ENCODE results near the gene KCNK10. TPM values are rescaled to one million over a fixed set of nuclear protein-coding genes. Genes with fewer than 3 reads are reported as not detected.
A peak's percentile ranks its signal among the peaks of the same experiment; 100 is the strongest.

The KCNK10 gene
- polyA plus RNA-seq (2012; rRNA removed): not detected in 2 replicates
- polyA plus RNA-seq (2012; cell fraction: cytosol; rRNA removed): not detected in 2 replicates
- not detected in 2 replicates for polyA plus RNA-seq (2012; cell fraction: nucleus; rRNA removed)

GRCh38 chr14:88323086-88323522 lies at the start of gene KCNK10:
KCNK10 (minus strand) TSS chr14:88323269; CDS start chr14:88322798, 471 bp downstream.
- Histone ChIP-seq H3K4me2 (peak within 1 kb of the TSS; percentile 47; the same call in 1 of the 2 replicates), H2AFZ (ENCODE audit: low read depth) (peak within 1 kb of the TSS; percentile 29; the same call in 1 of the 2 replicates), H3K36me3 (replicated peaks in 1 of 2; ENCODE audit: control insufficient read depth in 1 of 2, insufficient read depth in 2 of 2, low read length in 1 of 2) (no peaks in the 10 kb centered on the region), H3K27me3 (ENCODE audit: insufficient read depth) (peaks cover 32% of the 10 kb centered on the region), H4K20me1 (ENCODE audit: insufficient read depth) (no peaks in the 10 kb centered on the region), H3F3A (replicated peaks; ENCODE audit: insufficient read depth) (no peaks in the 10 kb centered on the region), H3K4me3 (ENCODE audit: low read depth in 2 of 2, low read length in 1 of 2) (peak within 1 kb of the TSS; percentile 35 to 40), H3K4me1 (ENCODE audit: control insufficient read depth in 1 of 2, insufficient read depth in 2 of 2, low read depth in 1 of 2, low read length in 1 of 2) (no peaks in the 10 kb centered on the region; a peak in 1 of 4 replicates), H3K9ac (no peak within 1 kb of the TSS), H3K79me2 (ENCODE audit: insufficient read depth) (no peaks in the 10 kb centered on the region), H3K27ac (ENCODE audit: low read depth in 2 of 2, low read length in 1 of 2) (no peak within 1 kb of the TSS), H3K9me2 (no peaks in the 10 kb centered on the region), H3K9me3 (no peaks in the 10 kb centered on the region)
- DNase-seq: no peak
- CTCF ChIA-PET: interaction anchor here (0.6 to 3.1 kb wide), 2 partner anchors 17 to 134 kb away, joined by 3 to 12 read pairs; no protein-coding TSS in a partner anchor
- TF ChIP-seq RXRA (IDR thresholded peaks at IDR 0.05; ENCODE audit: borderline replicate concordance, low read depth): no peak
- no peak for TF ChIP-seq POLR2AphosphoS5 (IDR thresholded peaks at IDR 0.05; ENCODE audit: low read depth, low read length)
- no peak for TF ChIP-seq FOSL2 (IDR thresholded peaks at IDR 0.05; ENCODE audit: borderline replicate concordance, low read depth)
- TF ChIP-seq, protein P1, sequence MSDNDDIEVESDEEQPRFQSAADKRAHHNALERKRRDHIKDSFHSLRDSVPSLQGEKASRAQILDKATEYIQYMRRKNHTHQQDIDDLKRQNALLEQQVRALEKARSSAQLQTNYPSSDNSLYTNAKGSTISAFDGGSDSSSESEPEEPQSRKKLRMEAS (IDR thresholded peaks at IDR 0.05; ENCODE audit: low read depth): no peak
- TF ChIP-seq, protein P2, sequence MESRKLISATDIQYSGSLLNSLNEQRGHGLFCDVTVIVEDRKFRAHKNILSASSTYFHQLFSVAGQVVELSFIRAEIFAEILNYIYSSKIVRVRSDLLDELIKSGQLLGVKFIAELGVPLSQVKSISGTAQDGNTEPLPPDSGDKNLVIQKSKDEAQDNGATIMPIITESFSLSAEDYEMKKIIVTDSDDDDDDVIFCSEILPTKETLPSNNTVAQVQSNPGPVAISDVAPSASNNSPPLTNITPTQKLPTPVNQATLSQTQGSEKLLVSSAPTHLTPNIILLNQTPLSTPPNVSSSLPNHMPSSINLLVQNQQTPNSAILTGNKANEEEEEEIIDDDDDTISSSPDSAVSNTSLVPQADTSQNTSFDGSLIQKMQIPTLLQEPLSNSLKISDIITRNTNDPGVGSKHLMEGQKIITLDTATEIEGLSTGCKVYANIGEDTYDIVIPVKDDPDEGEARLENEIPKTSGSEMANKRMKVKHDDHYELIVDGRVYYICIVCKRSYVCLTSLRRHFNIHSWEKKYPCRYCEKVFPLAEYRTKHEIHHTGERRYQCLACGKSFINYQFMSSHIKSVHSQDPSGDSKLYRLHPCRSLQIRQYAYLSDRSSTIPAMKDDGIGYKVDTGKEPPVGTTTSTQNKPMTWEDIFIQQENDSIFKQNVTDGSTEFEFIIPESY (IDR thresholded peaks at IDR 0.05; ENCODE audit: borderline replicate concordance, low read depth): no peak
- no peak for TF ChIP-seq RCOR1 (IDR thresholded peaks at IDR 0.05; ENCODE audit: low read length)
- TF ChIP-seq USF1 (IDR thresholded peaks at IDR 0.05; ENCODE audit: borderline replicate concordance, low read depth): no peak
- TF ChIP-seq SIN3A (IDR thresholded peaks at IDR 0.05; ENCODE audit: borderline replicate concordance, low read depth, low read length): no peak
- no peak for TF ChIP-seq SMC3 (IDR thresholded peaks at IDR 0.05; ENCODE audit: low read depth, low read length)
- 8% methylated on average over 17 of the region's 52 CpGs for WGBS (ENCODE audit: low lambda C conversion rate)
- POLR2A ChIA-PET: no interaction called here

DNA sequence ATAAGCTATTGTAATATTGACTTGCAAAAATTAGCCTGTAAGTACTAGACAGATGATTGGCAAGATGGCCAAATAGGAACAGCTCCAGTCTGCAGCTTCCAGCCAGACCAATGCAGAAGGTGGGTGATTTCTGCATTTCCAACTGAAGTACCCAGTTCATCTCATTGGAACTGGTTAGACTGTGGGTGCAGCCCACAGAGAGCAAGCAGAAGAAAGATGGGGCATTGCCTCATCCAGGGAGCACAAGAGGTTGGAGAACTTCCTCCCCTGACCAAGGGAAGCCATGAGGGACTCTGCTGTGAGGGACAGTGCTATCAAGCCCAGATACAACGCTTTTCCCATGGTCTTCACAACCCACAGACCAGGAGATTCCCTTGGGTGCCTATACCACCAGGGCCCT lies 46.4 kb upstream of the KCNK10 start:
- no peak overlapping the region for H3K27ac ChIP-seq (ENCODE audit: low read depth in 2 of 2, low read length in 1 of 2)
- no peak overlapping the region for H3K4me2 ChIP-seq
- no peaks in the 10 kb centered on the region for H3K27me3 ChIP-seq (ENCODE audit: insufficient read depth)
- no peaks in the 10 kb centered on the region for H4K20me1 ChIP-seq (ENCODE audit: insufficient read depth)
- no peak overlapping the region for H2AFZ ChIP-seq (ENCODE audit: low read depth)
- no peak overlapping the region for H3K4me3 ChIP-seq (ENCODE audit: low read depth in 2 of 2, low read length in 1 of 2)
- H3K9ac ChIP-seq: no peak overlapping the region
- H3F3A ChIP-seq (replicated peaks; ENCODE audit: insufficient read depth): no peaks in the 10 kb centered on the region
- no peaks in the 10 kb centered on the region for H3K36me3 ChIP-seq (replicated peaks in 1 of 2; ENCODE audit: control insufficient read depth in 1 of 2, insufficient read depth in 2 of 2, low read length in 1 of 2)
- ChIA-PET POLR2A (no interaction called here), CTCF (interaction anchor here (0.6 to 2.0 kb wide), 3 partner anchors 11 to 180 kb away, joined by 3 to 5 read pairs (median 4); no protein-coding TSS in a partner anchor)
- TF ChIP-seq SIN3A (IDR thresholded peaks at IDR 0.05; ENCODE audit: borderline replicate concordance, low read depth, low read length) (no peak), TEAD4 (IDR thresholded peaks at IDR 0.05; ENCODE audit: borderline replicate concordance, insufficient read depth) (no peak), JUND (IDR thresholded peaks at IDR 0.05) (no peak), PBX3 (IDR thresholded peaks at IDR 0.05) (no peak), GABPA (IDR thresholded peaks at IDR 0.05; ENCODE audit: low read depth) (no peak), SMC3 (IDR thresholded peaks at IDR 0.05; ENCODE audit: low read depth, low read length) (no peak), FOXJ3 (CRISPR knock-in tag; IDR thresholded peaks at IDR 0.05) (no peak), TCF12 (IDR thresholded peaks at IDR 0.05) (no peak), RCOR1 (IDR thresholded peaks at IDR 0.05; ENCODE audit: low read length) (no peak), NFIC (IDR thresholded peaks at IDR 0.05; ENCODE audit: borderline replicate concordance) (no peak)
- TF ChIP-seq, protein P3, sequence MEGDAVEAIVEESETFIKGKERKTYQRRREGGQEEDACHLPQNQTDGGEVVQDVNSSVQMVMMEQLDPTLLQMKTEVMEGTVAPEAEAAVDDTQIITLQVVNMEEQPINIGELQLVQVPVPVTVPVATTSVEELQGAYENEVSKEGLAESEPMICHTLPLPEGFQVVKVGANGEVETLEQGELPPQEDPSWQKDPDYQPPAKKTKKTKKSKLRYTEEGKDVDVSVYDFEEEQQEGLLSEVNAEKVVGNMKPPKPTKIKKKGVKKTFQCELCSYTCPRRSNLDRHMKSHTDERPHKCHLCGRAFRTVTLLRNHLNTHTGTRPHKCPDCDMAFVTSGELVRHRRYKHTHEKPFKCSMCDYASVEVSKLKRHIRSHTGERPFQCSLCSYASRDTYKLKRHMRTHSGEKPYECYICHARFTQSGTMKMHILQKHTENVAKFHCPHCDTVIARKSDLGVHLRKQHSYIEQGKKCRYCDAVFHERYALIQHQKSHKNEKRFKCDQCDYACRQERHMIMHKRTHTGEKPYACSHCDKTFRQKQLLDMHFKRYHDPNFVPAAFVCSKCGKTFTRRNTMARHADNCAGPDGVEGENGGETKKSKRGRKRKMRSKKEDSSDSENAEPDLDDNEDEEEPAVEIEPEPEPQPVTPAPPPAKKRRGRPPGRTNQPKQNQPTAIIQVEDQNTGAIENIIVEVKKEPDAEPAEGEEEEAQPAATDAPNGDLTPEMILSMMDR (IDR thresholded peaks at IDR 0.05): no peak
- no peak for DNase-seq
- H3K79me2 ChIP-seq (ENCODE audit: insufficient read depth): no peaks in the 10 kb centered on the region
- H3K4me1 ChIP-seq (ENCODE audit: control insufficient read depth in 1 of 2, insufficient read depth in 2 of 2, low read depth in 1 of 2, low read length in 1 of 2): no peaks in the 10 kb centered on the region
- WGBS (ENCODE audit: low lambda C conversion rate): no CpG with 5 or more reads among the region's 1 CpG
- no peaks in the 10 kb centered on the region for H3K9me3 ChIP-seq
- H3K9me2 ChIP-seq: no peaks in the 10 kb centered on the region

Measured in SK-N-SH (cell line).